Measurements from ENCODE around the gene ARHGEF6. TPM values are rescaled to one million over a fixed set of nuclear protein-coding genes. Genes with fewer than 3 reads are reported as not detected.

ARHGEF6 gene
- polyA plus RNA-seq, 1 experiment, result 6.8 TPM

GRCh38 chrX:136750364-136750763 lies 30.4 kb downstream of the ARHGEF6 start:
- H3K4me3 ChIP-seq (ENCODE audit: low read depth, low read length), result no peak overlapping the region
- no peak for DNase-seq (ENCODE audit: low read depth, low spot score)
- TF ChIP-seq, protein P1, sequence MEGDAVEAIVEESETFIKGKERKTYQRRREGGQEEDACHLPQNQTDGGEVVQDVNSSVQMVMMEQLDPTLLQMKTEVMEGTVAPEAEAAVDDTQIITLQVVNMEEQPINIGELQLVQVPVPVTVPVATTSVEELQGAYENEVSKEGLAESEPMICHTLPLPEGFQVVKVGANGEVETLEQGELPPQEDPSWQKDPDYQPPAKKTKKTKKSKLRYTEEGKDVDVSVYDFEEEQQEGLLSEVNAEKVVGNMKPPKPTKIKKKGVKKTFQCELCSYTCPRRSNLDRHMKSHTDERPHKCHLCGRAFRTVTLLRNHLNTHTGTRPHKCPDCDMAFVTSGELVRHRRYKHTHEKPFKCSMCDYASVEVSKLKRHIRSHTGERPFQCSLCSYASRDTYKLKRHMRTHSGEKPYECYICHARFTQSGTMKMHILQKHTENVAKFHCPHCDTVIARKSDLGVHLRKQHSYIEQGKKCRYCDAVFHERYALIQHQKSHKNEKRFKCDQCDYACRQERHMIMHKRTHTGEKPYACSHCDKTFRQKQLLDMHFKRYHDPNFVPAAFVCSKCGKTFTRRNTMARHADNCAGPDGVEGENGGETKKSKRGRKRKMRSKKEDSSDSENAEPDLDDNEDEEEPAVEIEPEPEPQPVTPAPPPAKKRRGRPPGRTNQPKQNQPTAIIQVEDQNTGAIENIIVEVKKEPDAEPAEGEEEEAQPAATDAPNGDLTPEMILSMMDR (IDR thresholded peaks at IDR 0.05; ENCODE audit: low read depth, low read length), result no peak
- ChIA-PET CTCF (no interaction called here), POLR2A (no interaction called here)
- H3K9me3 ChIP-seq (ENCODE audit: control insufficient read depth, insufficient read depth, low read length), result no peaks in the 10 kb centered on the region
- no peaks in the 10 kb centered on the region for H3K27me3 ChIP-seq (ENCODE audit: control insufficient read depth, insufficient read depth, low read length)
- H3K27ac ChIP-seq (ENCODE audit: low read depth, low read length), result no peak overlapping the region

GRCh38 chrX:136747003-136747986 lies 33.4 kb downstream of the ARHGEF6 start:
- CTCF ChIA-PET, result no interaction called here
- POLR2A ChIA-PET, result interaction anchor here (1.3 kb wide), 1 partner anchor 133 kb away, joined by 6 read pairs; the partner anchor contains the start of gene RBMX
- H3K27ac ChIP-seq (ENCODE audit: low read depth, low read length), result no peak overlapping the region
- H3K27me3 ChIP-seq (ENCODE audit: control insufficient read depth, insufficient read depth, low read length), result no peaks in the 10 kb centered on the region
- H3K4me3 ChIP-seq (ENCODE audit: low read depth, low read length), result no peak overlapping the region
- TF ChIP-seq, protein P1 (IDR thresholded peaks at IDR 0.05; ENCODE audit: low read depth, low read length), result no peak
- no peaks in the 10 kb centered on the region for H3K9me3 ChIP-seq (ENCODE audit: control insufficient read depth, insufficient read depth, low read length)
- no peak for DNase-seq (ENCODE audit: low read depth, low spot score)

- CTCF ChIA-PET, result no interaction called here
- POLR2A ChIA-PET, result no interaction called here
- no peak for DNase-seq (ENCODE audit: low read depth, low spot score)
These were observed 35.2 kb downstream of the ARHGEF6 start for GRCh38 chrX:136745215-136746173.

DNA sequence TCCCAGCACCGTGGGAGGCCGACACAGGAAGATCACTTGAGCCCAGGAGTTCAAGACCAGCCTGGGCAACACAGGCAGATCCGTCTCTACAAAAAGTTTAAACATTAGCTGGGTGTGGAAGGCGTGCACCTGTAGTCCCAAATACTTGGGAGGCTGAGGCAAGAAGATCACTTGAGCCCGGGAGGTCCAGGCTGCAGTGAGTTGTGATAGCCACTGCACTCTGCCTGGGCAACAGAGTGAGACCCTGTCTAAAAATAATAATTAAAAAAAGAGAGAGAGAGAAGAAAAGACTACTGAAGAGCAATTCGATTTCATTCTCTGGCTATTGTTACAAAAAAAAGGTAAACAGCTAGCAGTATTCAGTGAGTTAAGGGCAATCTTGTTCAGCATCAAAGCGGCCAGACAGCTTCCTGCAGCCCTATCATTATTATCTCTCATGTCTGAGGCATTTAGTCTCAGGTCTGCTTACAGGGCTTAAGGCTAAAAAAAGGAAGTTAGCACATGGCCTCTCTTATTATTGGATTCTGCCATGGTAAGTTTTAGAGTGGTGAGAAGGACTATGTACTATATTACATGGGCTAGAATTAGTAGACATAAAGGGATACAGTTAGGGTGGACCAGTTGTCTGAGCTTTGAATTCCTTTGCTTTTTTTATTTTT lies 37.9 kb downstream of the ARHGEF6 start:
- Histone ChIP-seq H3K9me3 (ENCODE audit: control insufficient read depth, insufficient read depth, low read length) (no peaks in the 10 kb centered on the region), H3K27me3 (ENCODE audit: control insufficient read depth, insufficient read depth, low read length) (no peaks in the 10 kb centered on the region), H3K4me3 (ENCODE audit: low read depth, low read length) (no peak overlapping the region), H3K27ac (ENCODE audit: low read depth, low read length) (no peak overlapping the region)
- DNase-seq (ENCODE audit: low read depth, low spot score), result no peak
- POLR2A ChIA-PET, result no interaction called here
- CTCF ChIA-PET, result no interaction called here
- TF ChIP-seq, protein P1 (IDR thresholded peaks at IDR 0.05; ENCODE audit: low read depth, low read length), result no peak

More at GRCh38 chrX:136745215-136746173, 35.2 kb downstream of the ARHGEF6 start:
- Histone ChIP-seq H3K4me3 (ENCODE audit: low read depth, low read length) (no peak overlapping the region), H3K9me3 (ENCODE audit: control insufficient read depth, insufficient read depth, low read length) (no peaks in the 10 kb centered on the region), H3K27ac (ENCODE audit: low read depth, low read length) (no peak overlapping the region), H3K27me3 (ENCODE audit: control insufficient read depth, insufficient read depth, low read length) (no peaks in the 10 kb centered on the region)
- TF ChIP-seq, protein P1 (IDR thresholded peaks at IDR 0.05; ENCODE audit: low read depth, low read length), result no peak
